ENCODE measurements around the gene UPF2.
"Not testable (repeated sequence)": the region's sequence is repeated elsewhere in the genome, so short reads cannot be mapped to it uniquely, and the experiment has no call there.

UPF2 gene

DNA sequence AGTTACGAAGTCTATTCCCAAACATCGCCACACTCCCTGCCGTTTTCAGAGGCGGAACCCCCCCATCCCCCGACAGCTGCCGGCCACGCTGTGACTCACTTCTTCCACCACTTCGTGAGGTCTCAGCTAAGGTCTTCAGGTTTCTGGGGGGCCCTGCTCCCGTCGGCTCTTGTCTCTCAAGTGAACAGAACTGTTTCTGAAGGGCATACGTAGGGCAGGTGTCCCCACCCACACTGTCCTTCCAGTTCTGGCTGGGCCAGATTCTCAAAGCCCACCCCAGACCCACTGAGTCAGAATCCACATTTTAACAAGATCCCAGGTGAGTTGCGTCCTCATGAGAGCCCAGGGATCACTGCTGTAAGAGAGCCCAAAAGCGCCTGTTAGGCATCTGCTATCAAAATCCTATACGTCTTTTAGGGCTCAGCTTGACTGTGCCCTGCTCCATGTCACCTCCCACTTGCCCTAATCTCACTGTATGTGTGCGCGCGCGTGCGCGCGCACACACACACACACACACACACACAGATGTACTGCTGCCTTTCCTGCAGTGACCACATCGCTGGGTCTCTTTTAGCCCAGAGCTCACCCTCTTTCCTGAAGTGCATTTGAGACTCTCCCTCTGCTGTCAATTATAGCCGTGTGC is 140.7 kb downstream of the UPF2 start:
- DNase-seq = no peak

DNA sequence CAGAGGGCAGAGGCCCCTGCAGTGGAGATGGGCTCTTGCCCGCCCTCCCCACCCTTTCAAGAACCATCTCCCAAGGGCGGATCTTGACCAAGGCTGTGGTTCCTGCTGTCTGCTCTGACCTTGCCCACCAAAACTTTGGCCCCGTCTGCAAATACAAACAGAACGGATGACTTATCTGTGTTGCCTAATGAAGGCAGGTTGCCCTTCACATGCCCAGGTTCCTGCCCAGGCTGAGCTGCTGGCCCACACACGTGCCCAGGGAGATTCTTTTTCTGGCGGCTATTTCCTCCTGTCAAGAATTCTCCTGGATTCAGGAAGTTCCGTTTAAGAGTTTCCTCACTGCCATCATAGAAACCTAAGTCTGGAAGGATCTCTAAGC is 141.2 kb downstream of the UPF2 start:
- DNase-seq = no peak

DNA sequence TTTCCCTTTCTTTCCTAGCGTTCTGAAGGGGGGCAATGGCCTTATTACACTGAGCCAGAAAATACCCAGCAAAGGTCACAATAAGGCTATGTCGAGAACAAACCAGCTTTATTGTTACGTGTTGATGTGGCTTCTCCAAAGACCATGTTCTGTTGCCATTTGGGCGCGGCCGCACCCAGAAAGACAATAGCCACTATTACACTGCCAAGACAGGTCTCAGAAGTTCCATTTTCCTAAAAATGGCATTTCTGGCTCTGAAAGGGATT is 141.6 kb downstream of the UPF2 start:
- DNase-seq = no peak

DNA sequence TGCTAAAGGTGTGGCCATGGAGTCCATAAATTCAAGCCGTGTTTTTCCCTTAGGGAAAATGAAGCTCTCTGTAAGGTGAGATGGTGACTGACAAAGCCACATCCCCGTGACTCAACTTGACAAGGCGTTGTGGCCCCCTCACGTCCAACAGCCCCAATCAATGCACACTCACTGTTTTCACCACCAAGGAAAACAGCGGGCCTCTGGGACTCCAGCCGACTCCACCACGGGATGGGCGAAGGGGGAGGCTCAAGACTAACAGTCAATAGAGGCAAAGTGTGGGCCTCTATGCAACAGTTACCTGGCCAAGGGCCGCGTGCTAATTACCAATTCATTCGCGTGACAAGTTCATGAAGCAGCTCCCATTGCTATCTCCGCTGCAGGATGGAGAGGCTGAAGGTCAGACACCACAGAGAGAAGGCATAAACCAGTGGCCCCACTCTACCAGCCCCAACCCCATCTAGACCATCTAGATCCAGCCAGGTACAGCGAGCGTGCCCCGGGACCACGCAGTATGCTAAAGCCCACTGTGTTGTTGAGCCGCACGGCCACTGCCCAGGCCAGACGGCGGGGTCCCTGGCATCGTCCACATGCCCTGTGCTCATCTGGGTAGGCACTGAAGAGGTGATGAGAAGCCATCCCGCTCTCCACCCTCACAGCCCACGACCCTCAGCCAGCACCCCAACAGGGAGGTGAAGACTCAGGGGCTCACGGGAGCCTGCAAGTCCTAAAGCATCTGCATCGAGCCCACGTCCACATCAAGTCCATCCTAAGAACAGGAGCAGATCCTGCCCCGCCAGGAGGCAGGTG is 143.3 kb downstream of the UPF2 start:
- no peak for DNase-seq

DNA sequence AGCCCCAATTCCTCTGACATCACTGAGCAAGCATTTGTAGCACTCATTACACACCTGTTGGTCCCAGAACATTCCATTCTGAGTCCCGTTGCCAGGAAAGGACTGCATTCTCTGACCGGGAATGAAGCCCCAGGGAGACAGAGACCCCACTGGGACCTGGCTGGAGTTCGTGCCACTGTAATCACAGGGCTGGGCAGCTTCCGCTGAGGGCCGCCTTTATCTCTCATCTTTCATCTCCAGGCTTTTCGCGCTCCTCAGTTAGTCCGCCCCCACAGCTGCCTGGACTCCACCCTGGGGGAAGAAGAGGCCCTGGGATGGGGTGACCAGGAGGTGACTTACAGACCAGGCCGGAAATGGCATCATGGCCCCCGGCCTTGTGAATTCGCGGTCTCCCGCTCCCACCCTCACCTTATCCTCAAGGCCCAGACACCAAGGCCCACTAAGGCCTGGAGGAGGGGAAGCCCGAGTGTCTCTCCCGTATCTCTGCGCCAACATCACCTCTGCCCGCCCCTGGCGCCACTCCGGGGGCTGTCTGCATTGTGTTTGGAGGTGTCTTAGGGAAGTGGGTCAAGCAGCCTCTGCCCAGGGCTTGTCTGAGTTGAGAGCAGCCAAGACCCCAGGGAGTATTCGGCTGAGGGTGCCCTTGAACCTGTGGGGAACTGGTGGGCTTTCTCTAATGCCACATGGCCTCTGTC is 144.1 kb downstream of the UPF2 start:
- DNase-seq = peak; percentile 49

DNA sequence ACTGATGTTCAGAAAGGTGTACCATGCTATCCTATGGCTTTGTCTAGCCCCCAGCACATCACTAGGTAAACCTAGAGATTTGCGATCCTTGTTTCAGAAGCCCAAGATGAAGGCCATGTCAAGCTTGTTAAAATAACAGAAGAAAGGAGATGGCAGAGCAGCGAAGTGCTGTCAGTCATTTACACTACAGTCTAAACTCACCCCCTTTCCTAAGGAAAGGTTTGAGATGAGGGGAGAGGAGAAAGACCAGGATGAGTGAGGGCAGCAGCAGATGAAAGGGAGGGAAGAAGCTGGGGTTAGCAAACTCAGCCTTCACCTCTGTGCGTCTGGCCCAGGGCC is 144.6 kb downstream of the UPF2 start:
- no peak for DNase-seq

DNA sequence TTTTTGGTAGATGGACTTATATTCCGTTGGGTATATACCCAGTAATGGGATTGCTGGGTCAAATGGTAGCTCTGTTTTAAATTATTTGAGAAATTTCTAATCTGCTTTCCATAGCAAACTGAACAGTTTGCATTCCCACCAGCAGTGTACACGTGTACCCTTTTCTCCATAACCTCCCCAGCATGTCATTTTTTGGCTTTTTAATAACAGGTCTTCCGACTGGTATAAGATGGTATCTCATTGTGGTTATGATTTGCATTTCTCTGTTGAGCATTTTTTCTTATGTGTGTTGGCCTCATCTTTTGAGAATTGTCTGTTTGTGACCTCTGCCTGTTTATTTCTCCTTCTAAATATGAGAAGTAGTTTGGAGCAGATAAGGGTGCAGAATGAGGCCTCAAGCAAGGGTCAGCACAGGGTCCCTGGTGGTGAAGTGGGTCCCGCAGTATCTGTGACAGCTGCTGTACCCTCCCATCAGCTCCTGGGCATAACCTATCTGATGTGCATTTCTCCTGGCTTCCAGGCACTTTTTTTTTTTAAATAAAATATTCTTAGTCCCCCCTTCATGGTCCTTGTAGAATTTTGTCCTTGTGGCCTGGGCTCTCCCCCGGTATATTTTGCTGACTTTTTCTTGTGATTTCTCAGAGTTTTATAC is 145.9 kb downstream of the UPF2 start:
- no peak for DNase-seq

DNA sequence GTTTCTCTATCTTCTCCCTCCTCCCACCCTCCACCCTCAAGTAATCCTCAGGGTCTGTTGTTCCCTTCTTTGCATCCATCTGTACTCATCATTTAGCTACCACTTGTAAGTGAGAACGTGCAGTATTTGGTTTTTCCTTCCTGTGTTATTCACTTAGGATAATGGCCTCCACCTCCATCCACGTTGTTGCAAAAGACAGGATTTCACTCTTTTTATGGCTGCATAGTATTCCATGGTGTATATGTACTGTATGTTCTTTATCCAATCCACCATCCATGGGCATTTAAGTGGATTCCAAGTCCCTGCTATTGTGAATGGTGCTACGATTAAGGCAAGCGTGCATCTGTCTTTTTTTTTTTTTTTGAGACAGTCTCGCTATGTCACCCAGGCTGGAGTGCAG is 147.0 kb downstream of the UPF2 start:
- DNase-seq = no peak

DNA sequence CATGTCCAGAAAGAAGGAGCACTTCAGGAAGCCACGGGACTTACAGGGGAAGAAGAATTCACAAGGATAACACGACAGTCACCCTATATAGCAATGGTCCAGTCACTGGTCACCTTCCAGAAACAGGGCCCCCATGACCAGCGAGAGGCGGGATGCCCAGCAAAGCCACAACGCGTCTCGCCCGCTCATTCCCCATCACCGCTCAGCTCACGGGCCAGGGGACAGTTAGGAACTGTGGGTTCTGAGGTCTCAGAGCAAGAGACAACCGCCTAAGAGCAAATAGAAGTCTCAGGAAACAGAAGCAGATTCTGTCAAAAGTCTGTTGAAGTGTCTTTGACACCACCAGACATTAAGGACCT is 147.5 kb downstream of the UPF2 start:
- no peak for DNase-seq

DNA sequence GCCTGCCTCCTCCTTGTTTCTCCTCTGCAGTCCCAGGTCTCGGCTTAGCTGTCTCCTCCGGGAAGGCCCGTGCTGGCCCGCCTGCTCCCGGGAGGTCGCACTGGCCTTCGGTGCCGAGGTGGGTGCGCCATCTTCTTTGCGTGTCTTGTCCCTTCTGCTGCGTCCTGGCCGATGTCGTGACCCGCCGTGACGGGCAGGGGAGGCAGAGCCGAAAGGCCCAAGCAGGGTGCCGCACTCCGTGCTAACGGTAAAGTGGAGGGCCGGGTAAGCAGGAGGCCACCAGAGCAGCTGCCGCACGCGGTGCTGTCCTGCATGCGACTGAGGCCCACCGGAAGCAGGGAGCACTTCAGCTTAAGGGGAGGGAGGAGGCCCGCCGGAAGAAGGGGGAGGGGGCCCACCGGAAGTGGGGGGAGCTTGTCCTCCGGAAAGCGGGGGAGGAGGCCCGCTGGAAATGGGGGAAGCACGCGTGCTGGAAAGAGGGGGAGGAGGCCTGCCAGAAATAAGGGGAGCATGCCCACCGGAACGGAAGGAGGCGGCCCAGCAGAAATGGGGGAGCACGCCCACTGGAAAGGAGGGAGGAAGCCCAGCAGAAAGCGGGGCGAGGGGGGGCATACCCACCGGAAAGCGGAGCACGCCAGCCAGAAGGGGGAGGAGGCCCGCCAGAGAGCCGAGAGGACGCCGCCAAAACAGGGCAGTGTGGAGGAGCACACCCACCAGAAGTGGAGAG is 148.1 kb downstream of the UPF2 start:
- DNase-seq = no peak

DNA sequence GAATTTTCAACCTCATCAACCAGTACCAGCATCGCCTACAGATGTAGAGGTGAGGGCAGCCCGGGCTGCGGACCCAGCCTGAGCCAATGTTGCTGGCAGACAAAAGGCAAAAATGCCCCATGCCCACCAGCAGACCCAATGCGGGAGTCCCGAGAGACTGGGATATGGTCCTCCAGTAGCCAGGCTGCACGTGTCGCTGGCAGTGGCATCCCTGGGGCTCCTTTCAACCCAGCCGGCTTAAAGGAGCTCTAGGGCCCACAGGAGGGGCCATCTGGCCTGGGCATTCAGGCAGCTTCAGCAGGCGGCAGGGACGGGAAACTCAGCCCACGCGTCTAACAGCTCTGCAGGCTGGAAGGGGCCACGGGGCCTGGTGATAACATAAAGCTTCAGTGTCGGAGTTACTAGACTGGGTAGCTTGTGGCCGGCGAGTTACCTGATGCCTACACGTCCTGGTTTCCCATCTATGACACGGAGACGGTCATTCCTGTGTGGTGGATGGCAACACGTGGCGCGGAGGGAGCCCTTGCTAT is 148.8 kb downstream of the UPF2 start:
- no peak for DNase-seq

DNA sequence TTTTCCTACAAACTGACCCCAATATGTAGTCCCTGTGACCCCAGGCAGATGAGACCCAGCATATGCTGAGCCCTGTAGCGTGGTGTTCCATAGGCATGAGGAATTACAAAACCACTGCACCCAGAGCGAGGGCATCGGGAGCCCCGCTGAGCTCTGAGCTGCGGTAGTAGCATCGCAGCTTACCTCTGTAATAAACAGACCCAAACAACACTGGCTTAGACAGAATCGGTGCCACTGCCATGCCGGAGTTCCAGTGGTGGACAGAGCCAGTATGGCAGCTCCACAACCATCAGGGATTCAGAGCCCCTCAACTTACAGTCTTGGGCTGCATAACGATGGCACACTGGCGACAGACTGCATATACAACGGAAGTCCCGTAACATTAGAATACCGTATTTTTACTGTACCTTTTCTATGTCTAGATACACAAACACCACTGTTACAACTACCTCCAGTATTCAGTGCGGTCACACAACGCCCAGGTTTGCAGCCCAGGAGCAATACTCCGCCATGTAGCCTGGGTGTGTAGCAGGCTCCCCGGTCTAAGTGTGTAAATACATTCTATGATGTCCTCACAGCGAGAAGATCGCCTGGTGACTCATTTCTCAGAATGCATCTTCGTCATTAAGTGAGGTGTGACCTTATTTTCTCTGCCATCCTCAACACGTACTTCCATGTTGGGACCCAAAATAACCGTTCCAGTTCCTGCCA is 150.7 kb downstream of the UPF2 start:
- DNase-seq = no peak

DNA sequence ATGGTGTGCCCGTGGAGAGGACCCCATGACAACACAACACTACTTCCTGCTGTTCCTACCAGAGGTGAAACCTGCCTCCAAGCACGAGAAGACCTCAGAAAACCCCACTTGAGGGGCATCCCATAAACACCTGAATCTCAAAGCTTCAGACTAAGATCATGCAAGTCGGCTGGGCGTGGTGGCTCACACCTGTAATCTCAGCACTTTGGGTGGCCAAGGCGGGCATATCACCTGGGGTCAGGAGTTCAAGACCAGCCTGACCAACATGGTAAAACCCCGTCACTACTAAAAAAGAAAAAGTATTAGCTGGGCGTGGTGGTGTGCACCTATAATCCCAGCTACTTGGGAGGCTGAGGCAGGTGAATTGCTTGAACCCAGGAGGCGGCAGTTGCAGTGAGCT is 153.3 kb downstream of the UPF2 start:
- DNase-seq = not testable (repeated sequence)

DNA sequence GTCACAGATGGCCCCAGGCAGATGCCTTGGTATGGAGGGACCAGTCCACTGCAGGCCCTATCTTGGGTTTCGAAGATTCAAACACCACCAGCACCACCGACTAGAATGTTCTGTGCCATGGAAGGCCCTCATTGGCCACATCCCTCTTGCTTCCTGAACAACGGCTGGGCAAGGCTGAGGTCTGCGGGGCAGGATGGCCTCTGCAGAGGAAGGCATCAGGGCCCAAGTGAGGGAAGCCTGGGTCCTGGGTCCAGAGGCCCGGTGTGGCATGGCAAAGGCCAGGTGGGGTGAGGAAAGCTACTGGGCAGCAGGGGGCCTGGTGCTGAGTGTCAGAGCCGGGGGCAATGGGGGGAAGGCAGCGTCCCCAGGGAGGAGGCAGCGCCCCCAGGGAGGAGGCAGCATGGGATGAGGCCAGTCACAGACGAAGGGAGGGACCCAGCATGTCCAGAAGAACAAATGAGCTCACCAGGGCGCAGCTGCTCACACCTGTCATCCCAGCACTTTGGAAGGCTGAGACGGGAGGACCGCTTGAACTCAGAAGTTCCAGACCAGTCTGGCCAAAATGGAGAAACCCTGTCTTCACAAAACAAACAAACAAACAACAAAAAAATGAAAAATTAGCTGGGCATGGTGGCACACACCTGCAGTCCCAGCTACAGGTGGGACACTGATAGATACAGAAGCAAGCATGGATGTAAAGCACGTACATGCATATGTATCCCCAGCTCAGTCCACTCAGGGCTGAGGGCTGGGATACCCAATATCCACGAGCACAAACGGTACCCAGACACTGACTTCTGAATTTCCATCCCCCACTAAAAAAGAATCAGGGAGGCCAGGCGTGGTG is 155.0 kb downstream of the UPF2 start:
- no peak for DNase-seq

DNA sequence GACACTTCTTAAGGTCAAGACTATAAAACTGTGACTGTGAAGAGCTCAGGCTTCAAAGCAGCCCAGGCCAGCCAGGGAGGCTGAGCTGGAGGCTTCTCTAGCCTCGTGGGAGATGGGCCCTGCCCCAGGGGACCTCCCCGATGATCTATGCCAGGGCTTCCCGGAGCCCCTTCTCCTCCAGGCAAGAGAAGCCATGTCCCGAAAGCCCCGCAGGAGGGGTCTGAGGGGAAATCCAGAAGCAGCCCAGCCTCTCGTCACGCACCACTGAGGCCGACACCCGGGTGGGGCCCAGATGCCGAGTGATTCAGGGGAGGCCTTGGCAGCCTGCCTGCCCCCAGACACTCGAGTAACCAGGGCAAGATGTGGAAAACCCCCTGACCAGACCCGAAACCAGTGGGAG is 155.8 kb downstream of the UPF2 start:
- DNase-seq = no peak

DNA sequence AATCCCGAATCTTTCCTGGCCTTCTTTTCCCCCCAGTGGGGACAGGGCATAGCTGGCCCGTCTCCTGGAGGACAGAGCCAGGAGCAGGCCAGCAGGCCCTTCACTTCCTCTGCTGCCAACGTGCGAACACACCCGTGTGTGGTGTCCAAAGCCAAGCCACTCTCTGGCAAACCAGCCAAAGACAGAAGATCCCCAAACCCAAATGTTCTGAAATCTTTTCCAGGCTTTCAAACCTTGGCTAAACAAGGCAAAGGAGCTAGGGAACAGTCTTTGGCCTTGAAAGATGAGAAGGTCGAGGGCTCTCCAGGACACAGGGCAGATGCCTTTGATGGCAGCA is 156.5 kb downstream of the UPF2 start:
- no peak for DNase-seq

DNA sequence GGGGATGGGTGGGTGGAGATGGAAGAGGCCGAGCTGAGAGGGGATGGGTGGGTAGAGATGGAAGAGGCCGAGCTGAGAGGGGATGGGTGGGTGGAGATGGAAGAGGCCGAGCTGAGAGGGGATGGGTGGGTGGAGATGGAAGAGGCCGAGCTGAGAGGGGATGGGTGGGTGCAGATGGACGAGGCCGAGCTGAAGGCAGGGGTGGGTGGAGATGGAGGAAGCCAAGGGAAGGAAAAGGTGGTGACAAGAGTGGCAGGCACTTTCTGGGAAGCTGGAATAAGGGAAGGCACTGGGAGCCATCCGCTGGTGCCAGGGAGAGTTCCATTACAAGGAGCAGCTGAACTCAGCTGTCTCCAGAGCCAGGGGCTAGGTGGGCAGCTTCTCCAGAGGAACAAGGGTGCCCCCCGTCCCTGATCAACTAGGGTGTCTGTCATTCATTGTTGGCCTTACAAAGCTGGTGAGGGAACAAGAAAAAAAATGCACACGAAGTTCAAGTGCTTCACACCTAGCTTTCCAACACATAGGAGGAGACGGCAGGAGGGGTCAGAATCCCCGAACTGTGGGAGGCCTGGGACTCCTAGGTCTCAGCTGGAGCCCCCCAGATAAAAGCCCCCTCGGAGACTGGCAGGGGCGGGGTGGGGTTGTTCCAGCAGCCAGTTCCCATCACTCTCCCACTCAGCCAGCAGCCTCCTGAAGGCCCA is 157.0 kb downstream of the UPF2 start:
- DNase-seq = no peak

DNA sequence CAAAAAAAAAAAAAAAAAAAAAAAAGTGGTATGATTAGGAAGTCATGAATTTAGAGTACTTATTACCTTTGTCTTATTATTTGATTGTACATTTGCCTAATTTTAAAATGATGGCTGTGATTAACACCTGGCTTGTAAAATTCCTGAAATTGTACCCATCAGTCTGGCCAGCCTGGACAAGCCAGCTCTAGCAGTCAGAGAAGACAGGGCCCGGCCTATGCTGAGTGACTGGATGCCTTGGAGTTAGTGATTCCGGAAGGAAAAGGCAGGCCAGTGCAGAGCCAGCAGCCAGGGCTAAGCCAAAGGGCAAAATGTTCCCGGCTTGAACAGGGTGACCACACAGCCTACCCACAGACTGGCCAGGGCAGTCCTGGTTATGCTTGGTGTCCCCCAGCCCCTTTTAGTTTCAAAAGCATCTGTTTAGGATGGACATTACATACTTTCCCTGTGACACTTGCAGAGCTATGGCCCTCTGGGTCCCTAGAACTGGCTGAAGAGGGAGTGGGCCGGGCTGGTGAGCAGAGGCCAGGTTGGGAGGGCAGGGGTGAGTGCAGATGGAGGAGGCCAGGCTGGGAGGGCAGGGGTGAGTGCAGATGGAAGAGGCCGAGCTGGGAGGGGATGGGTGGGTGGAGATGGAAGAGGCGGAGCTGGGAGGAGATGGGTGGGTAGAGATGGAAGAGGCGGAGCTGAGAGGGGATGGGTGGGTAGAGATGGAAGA is 157.7 kb downstream of the UPF2 start:
- no peak for DNase-seq

DNA sequence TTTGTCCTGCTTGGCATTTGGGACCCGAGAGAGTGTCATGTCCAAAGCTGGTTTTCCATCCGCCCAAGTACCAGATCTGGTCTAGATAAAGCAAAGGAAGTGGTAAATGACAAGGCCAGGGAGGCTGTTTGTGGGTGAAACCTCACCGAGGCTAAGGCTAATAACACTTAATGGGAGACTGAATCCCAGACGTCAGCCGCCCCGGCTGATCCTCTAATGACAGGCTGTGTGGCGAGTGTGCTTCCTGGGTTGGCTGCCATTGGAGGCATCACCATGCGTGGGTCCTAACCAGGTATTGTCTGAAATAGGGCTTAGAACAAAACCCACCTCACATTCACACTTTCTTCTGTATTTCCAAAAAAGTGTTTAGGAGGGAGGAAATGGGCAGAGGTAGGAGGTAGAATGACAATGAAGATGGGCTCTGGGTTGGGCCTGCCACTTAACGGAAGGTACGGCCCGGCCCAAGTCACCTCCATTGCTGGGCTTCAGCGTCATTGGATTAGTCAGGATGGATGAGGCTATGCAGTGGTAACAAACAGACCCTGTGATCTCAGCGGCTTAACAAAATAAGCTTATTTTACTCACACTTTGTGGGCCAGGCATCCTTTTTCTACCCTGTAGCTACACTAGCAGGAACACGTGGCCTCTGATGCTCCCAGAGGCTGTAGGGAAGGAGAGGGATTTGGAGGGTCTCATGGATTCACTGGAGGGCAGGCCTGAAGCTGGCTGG is 159.8 kb downstream of the UPF2 start:
- no peak for DNase-seq
